WTC11 (cell line): ENCODE results near the gene PNCK. TPM values are rescaled to one million over a fixed set of nuclear protein-coding genes. Genes with fewer than 3 reads are reported as not detected.

ENCODE experiments used
- ATAC-seq: fragments of 200-7000 bp; cut with Tn5 transposase; 2 replicates; pipeline ENCODE4 v1.10.0; 2021; ENCODE audit warnings: mild to moderate bottlenecking, moderate library complexity
- CTCF ChIA-PET: fragments of 300-600 bp; sonication (Branson Sonifier 250); formaldehyde crosslinking; loops from one replicate; lab custom pipeline; 2021; ENCODE audit warnings: antibody characterized with exemption; lab: Charles Lee
- POLR2A ChIA-PET: fragments of 350-600 bp; sonication (Branson Sonifier 250); formaldehyde crosslinking; loops from one replicate; lab custom pipeline; 2021; ENCODE audit warnings: antibody characterized with exemption; lab: Charles Lee
- DNase-seq: peaks from one replicate; pipeline ENCODE4 v3.0.0; 2021; ENCODE audit warnings: low spot score
- H3K27ac Mint-ChIP-seq: 2 replicates; pipeline ENCODE4 v1.8.0; 2021; ENCODE audit warnings: mixed read lengths
- H3K27me3 Mint-ChIP-seq: 2 replicates; pipeline ENCODE4 v1.8.0; 2021; ENCODE audit warnings: low read depth, mild to moderate bottlenecking, moderate library complexity, mixed read lengths
- H3K36me3 Mint-ChIP-seq: 2 replicates; pipeline ENCODE4 v1.8.0; 2021; ENCODE audit warnings: mixed read lengths
- H3K4me1 Mint-ChIP-seq: 2 replicates; pipeline ENCODE4 v1.8.0; 2022; ENCODE audit warnings: mixed read lengths
- H3K4me3 Mint-ChIP-seq: 2 replicates; pipeline ENCODE4 v1.8.0; 2021; ENCODE audit warnings: mild to moderate bottlenecking, moderate library complexity, mixed read lengths
- H3K9me3 Mint-ChIP-seq: 2 replicates; pipeline ENCODE4 v1.8.0; 2021; ENCODE audit warnings: mixed read lengths
- CREM ChIP-seq: sonication (generic); formaldehyde crosslinking; IDR thresholded peaks from 2 replicates; pipeline ENCODE4 v1.8.1; 2022; ENCODE audit warnings: mild to moderate bottlenecking, missing genetic modification reagents, moderate library complexity
- HMGA2 ChIP-seq: fragments of 250-450 bp; sonication (Bioruptor Pico); IDR thresholded peaks from 2 replicates; pipeline ENCODE4 v1.4.0; 2021; ENCODE audit warnings: mild to moderate bottlenecking, moderate library complexity
- JAZF1 ChIP-seq: fragments of 250-450 bp; sonication (Bioruptor Pico); IDR thresholded peaks from 2 replicates; pipeline ENCODE4 v1.9.0; 2021; ENCODE audit warnings: moderate library complexity, mild to moderate bottlenecking, inconsistent platforms
- NR3C1 ChIP-seq: sonication (generic); formaldehyde crosslinking; conservative IDR thresholded peaks from 2 replicates; pipeline ENCODE4 v1.8.1; 2023; ENCODE audit warnings: low read depth, mild to moderate bottlenecking, missing genetic modification reagents
- TEAD4 ChIP-seq: sonication (generic); formaldehyde crosslinking; IDR thresholded peaks from 2 replicates; pipeline ENCODE4 v1.8.0; 2022; ENCODE audit warnings: mild to moderate bottlenecking, missing genetic modification reagents
- total RNA-seq: library from RNA; stranded (reverse); gene quantifications from 3 replicates; pipeline ENCODE4 v1.2.3, GENCODE V29; 2021
- TF ChIP-seq, protein P1 (sequence below): fragments of 250-450 bp; sonication (Bioruptor Pico); IDR thresholded peaks from 2 replicates; pipeline ENCODE4 v1.9.0; 2021; ENCODE audit warnings: mild to moderate bottlenecking, borderline replicate concordance
- TF ChIP-seq, protein P2 (sequence below): sonication (generic); formaldehyde crosslinking; IDR thresholded peaks from 2 replicates; pipeline ENCODE4 v1.8.1; 2023; ENCODE audit warnings: mild to moderate bottlenecking, missing genetic modification reagents
- TF ChIP-seq, protein P3 (sequence below): fragments of 250-450 bp; sonication (Bioruptor Pico); IDR thresholded peaks from 2 replicates; pipeline ENCODE4 v1.9.0; 2021; ENCODE audit warnings: mild to moderate bottlenecking
- TF ChIP-seq, protein P4 (sequence below): sonication (generic); formaldehyde crosslinking; IDR thresholded peaks from 2 replicates; pipeline ENCODE4 v1.8.1; 2023; ENCODE audit warnings: mild to moderate bottlenecking, missing genetic modification reagents
- TF ChIP-seq, protein P5 (sequence below): sonication (generic); formaldehyde crosslinking; IDR thresholded peaks from 2 replicates; pipeline ENCODE4 v1.8.1; 2023; ENCODE audit warnings: mild to moderate bottlenecking, missing genetic modification reagents, borderline replicate concordance
- TF ChIP-seq, protein P6 (sequence below): sonication (generic); formaldehyde crosslinking; IDR thresholded peaks from 2 replicates; pipeline ENCODE4 v1.8.1; 2022; ENCODE audit warnings: low read depth, missing genetic modification reagents, borderline replicate concordance

PNCK gene
- total RNA-seq, 1 experiment from 2014 or later = 8.6 TPM

DNA sequence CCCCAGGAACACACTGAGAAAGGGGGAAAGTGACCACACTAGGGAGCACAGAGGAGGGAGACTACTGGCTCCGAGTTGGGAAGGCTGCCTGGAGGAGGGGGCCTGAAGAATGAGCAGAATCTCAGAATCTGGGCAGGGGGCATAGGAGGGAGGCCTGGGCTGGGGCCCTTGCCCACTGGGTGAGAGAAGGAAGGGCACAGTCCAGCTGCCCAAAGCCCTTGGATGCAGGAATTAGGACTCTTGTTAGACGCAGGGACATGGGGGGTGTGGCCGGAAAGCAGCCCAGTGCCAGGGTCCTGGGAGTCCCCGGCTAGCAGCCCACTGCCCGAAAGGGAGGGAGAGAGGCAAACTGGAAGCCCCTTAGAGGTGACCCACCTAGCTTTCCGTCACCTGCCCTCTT lies 28.5 kb downstream of the PNCK start (continued):
- TF ChIP-seq, protein P1, sequence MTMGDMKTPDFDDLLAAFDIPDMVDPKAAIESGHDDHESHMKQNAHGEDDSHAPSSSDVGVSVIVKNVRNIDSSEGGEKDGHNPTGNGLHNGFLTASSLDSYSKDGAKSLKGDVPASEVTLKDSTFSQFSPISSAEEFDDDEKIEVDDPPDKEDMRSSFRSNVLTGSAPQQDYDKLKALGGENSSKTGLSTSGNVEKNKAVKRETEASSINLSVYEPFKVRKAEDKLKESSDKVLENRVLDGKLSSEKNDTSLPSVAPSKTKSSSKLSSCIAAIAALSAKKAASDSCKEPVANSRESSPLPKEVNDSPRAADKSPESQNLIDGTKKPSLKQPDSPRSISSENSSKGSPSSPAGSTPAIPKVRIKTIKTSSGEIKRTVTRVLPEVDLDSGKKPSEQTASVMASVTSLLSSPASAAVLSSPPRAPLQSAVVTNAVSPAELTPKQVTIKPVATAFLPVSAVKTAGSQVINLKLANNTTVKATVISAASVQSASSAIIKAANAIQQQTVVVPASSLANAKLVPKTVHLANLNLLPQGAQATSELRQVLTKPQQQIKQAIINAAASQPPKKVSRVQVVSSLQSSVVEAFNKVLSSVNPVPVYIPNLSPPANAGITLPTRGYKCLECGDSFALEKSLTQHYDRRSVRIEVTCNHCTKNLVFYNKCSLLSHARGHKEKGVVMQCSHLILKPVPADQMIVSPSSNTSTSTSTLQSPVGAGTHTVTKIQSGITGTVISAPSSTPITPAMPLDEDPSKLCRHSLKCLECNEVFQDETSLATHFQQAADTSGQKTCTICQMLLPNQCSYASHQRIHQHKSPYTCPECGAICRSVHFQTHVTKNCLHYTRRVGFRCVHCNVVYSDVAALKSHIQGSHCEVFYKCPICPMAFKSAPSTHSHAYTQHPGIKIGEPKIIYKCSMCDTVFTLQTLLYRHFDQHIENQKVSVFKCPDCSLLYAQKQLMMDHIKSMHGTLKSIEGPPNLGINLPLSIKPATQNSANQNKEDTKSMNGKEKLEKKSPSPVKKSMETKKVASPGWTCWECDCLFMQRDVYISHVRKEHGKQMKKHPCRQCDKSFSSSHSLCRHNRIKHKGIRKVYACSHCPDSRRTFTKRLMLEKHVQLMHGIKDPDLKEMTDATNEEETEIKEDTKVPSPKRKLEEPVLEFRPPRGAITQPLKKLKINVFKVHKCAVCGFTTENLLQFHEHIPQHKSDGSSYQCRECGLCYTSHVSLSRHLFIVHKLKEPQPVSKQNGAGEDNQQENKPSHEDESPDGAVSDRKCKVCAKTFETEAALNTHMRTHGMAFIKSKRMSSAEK = no peak
- TF ChIP-seq JAZF1 (CRISPR knock-in tag) = no peak
- TF ChIP-seq, protein P2, sequence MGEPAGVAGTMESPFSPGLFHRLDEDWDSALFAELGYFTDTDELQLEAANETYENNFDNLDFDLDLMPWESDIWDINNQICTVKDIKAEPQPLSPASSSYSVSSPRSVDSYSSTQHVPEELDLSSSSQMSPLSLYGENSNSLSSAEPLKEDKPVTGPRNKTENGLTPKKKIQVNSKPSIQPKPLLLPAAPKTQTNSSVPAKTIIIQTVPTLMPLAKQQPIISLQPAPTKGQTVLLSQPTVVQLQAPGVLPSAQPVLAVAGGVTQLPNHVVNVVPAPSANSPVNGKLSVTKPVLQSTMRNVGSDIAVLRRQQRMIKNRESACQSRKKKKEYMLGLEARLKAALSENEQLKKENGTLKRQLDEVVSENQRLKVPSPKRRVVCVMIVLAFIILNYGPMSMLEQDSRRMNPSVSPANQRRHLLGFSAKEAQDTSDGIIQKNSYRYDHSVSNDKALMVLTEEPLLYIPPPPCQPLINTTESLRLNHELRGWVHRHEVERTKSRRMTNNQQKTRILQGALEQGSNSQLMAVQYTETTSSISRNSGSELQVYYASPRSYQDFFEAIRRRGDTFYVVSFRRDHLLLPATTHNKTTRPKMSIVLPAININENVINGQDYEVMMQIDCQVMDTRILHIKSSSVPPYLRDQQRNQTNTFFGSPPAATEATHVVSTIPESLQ = no peak
- TF ChIP-seq CREM (CRISPR knock-in tag) = no peak
- TF ChIP-seq, protein P3, sequence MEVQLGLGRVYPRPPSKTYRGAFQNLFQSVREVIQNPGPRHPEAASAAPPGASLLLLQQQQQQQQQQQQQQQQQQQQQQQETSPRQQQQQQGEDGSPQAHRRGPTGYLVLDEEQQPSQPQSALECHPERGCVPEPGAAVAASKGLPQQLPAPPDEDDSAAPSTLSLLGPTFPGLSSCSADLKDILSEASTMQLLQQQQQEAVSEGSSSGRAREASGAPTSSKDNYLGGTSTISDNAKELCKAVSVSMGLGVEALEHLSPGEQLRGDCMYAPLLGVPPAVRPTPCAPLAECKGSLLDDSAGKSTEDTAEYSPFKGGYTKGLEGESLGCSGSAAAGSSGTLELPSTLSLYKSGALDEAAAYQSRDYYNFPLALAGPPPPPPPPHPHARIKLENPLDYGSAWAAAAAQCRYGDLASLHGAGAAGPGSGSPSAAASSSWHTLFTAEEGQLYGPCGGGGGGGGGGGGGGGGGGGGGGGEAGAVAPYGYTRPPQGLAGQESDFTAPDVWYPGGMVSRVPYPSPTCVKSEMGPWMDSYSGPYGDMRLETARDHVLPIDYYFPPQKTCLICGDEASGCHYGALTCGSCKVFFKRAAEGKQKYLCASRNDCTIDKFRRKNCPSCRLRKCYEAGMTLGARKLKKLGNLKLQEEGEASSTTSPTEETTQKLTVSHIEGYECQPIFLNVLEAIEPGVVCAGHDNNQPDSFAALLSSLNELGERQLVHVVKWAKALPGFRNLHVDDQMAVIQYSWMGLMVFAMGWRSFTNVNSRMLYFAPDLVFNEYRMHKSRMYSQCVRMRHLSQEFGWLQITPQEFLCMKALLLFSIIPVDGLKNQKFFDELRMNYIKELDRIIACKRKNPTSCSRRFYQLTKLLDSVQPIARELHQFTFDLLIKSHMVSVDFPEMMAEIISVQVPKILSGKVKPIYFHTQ (CRISPR knock-in tag) = no peak
- no peak for TF ChIP-seq HMGA2
- TF ChIP-seq, protein P4, sequence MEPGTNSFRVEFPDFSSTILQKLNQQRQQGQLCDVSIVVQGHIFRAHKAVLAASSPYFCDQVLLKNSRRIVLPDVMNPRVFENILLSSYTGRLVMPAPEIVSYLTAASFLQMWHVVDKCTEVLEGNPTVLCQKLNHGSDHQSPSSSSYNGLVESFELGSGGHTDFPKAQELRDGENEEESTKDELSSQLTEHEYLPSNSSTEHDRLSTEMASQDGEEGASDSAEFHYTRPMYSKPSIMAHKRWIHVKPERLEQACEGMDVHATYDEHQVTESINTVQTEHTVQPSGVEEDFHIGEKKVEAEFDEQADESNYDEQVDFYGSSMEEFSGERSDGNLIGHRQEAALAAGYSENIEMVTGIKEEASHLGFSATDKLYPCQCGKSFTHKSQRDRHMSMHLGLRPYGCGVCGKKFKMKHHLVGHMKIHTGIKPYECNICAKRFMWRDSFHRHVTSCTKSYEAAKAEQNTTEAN = no peak
- no peak for TF ChIP-seq TEAD4 (CRISPR knock-in tag)
- TF ChIP-seq, all 79 proteins: peak for 0

DNA sequence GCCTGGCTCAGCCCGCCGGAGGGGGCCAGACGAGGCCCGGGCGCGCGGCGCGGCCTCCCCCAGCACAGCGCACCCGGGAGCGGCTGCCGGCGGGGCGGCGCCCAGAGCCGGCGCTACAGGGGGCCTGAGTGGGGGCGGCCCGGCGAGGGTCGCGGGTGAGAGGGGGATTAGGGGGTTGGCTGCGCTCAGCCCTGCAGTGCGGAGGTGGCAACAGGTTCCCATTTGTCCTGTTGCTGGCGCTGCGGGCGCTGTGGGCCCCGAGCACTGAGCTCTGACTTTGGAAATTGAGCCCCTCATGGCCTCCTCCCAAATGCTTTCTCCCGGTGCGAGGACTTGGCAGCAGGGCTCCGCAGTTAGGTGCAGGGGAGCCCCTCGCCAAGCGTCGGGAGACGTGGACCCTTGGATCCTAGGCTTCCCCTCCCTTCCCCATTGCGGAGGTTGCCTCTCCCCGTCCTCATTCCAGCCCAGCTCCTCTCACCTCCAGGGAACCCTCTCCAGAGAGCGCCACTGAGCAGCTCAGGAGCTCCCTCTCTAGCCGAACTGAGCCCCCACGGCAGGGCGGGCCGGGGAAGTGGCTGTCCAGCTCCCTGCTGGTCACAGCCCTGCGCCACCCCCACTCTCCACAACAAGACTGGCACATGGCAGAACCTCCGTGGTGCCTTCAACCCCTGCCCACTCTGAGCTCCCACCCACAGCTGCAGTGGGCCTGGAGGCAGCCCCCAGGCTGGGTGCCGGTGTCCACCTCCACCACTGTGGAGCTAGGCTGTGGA lies 29.1 kb downstream of the PNCK start:
- ATAC-seq (peak; percentile 51), DNase-seq (peak; percentile 47)
- Mint-ChIP-seq H3K27ac (no peak overlapping the region), H3K36me3 (no peaks in the 10 kb centered on the region), H3K27me3 (peaks cover 81% of the 10 kb centered on the region), H3K9me3 (no peaks in the 10 kb centered on the region), H3K4me1 (peaks cover 10% of the 10 kb centered on the region), H3K4me3 (peak overlapping the region; percentile 61)
- ChIA-PET POLR2A (interaction anchor here (0.7 kb wide), 1 partner anchor 24 kb away, joined by 3 read pairs; no protein-coding TSS in a partner anchor), CTCF (interaction anchor here (0.6 to 10.6 kb wide), 43 partner anchors 8 to 612 kb away, joined by 3 to 153 read pairs (median 4); partner anchors contain the start of gene SLC6A8)
- TF ChIP-seq, protein P5, sequence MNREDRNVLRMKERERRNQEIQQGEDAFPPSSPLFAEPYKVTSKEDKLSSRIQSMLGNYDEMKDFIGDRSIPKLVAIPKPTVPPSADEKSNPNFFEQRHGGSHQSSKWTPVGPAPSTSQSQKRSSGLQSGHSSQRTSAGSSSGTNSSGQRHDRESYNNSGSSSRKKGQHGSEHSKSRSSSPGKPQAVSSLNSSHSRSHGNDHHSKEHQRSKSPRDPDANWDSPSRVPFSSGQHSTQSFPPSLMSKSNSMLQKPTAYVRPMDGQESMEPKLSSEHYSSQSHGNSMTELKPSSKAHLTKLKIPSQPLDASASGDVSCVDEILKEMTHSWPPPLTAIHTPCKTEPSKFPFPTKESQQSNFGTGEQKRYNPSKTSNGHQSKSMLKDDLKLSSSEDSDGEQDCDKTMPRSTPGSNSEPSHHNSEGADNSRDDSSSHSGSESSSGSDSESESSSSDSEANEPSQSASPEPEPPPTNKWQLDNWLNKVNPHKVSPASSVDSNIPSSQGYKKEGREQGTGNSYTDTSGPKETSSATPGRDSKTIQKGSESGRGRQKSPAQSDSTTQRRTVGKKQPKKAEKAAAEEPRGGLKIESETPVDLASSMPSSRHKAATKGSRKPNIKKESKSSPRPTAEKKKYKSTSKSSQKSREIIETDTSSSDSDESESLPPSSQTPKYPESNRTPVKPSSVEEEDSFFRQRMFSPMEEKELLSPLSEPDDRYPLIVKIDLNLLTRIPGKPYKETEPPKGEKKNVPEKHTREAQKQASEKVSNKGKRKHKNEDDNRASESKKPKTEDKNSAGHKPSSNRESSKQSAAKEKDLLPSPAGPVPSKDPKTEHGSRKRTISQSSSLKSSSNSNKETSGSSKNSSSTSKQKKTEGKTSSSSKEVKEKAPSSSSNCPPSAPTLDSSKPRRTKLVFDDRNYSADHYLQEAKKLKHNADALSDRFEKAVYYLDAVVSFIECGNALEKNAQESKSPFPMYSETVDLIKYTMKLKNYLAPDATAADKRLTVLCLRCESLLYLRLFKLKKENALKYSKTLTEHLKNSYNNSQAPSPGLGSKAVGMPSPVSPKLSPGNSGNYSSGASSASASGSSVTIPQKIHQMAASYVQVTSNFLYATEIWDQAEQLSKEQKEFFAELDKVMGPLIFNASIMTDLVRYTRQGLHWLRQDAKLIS (CRISPR knock-in tag) = no peak
- TF ChIP-seq NR3C1 (CRISPR knock-in tag) = no peak
- TF ChIP-seq, protein P6, sequence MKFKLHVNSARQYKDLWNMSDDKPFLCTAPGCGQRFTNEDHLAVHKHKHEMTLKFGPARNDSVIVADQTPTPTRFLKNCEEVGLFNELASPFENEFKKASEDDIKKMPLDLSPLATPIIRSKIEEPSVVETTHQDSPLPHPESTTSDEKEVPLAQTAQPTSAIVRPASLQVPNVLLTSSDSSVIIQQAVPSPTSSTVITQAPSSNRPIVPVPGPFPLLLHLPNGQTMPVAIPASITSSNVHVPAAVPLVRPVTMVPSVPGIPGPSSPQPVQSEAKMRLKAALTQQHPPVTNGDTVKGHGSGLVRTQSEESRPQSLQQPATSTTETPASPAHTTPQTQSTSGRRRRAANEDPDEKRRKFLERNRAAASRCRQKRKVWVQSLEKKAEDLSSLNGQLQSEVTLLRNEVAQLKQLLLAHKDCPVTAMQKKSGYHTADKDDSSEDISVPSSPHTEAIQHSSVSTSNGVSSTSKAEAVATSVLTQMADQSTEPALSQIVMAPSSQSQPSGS (CRISPR knock-in tag) = no peak
